Liver (tissue), 9 donors: ENCODE results near the gene CUTA. TPM values are rescaled to one million over a fixed set of nuclear protein-coding genes. Genes with fewer than 3 reads are reported as not detected.

Experiments
- DNase-seq: peaks from one replicate; pipeline ENCODE4 v3.0.0-alpha.2; 2017; ENCODE audit warnings: low spot score
- H3K27ac ChIP-seq, 2 donors: one replicate each; pipeline ENCODE4 v1.7.0; 2013; ENCODE audit warnings: inconsistent platforms in 2 of 2, low read length in 2 of 2, control low read depth in 1 of 2, low read depth in 1 of 2, mild to moderate bottlenecking in 1 of 2
- H3K27me3 ChIP-seq, 4 donors: one replicate each; pipeline versions ENCODE4 v1.6.1 to v1.7.0; 2013; ENCODE audit warnings: low read length in 3 of 4, inconsistent platforms in 1 of 4, mild to moderate bottlenecking in 1 of 4, moderate library complexity in 1 of 4; ENCODE audit not compliant: control insufficient read depth in 4 of 4, insufficient read depth in 4 of 4
- H3K36me3 ChIP-seq, 4 donors: one replicate each; pipeline versions ENCODE4 v1.6.1 to v1.7.0; 2013; ENCODE audit warnings: low read length in 3 of 4, mild to moderate bottlenecking in 3 of 4, low read depth in 1 of 4, moderate library complexity in 1 of 4; ENCODE audit not compliant: control insufficient read depth in 4 of 4, insufficient read depth in 3 of 4
- H3K4me1 ChIP-seq, 4 donors: one replicate each; pipeline versions ENCODE4 v1.6.1 to v1.7.0; 2013; ENCODE audit warnings: low read length in 3 of 4, mild to moderate bottlenecking in 3 of 4, moderate library complexity in 1 of 4; ENCODE audit not compliant: control insufficient read depth in 4 of 4, insufficient read depth in 4 of 4
- H3K4me3 ChIP-seq, 3 donors: one replicate each; pipeline versions ENCODE4 v1.6.1 to v1.7.0; 2013; ENCODE audit warnings: low read length in 3 of 3, control low read depth in 1 of 3, low read depth in 1 of 3, mild to moderate bottlenecking in 1 of 3
- H3K9ac ChIP-seq, 2 donors: one replicate each; pipeline ENCODE4 v1.7.0; 2013; ENCODE audit warnings: low read length in 2 of 2, mild to moderate bottlenecking in 2 of 2, moderate library complexity in 2 of 2, control low read depth in 1 of 2, low read depth in 1 of 2
- H3K9me3 ChIP-seq, 4 donors: one replicate each; pipeline versions ENCODE4 v1.6.1 to v1.7.0; 2013; ENCODE audit warnings: low read length in 3 of 4; ENCODE audit not compliant: control insufficient read depth in 4 of 4
- EGR1 ChIP-seq, 2 donors: IDR thresholded peaks; 2 replicates each; pipeline ENCODE4 v1.6.1; 2016 to 2018; ENCODE audit warnings: antibody characterized with exemption in 2 of 2, low read depth in 2 of 2
- FOXA1 ChIP-seq: IDR thresholded peaks from 2 replicates; pipeline ENCODE4 v1.6.1; 2016; ENCODE audit warnings: antibody characterized with exemption
- FOXA2 ChIP-seq: IDR thresholded peaks from 2 replicates; pipeline ENCODE4 v1.6.1; 2016; ENCODE audit warnings: antibody characterized with exemption
- GABPA ChIP-seq, 2 donors: IDR thresholded peaks in 1 of 2; conservative IDR thresholded peaks in 1 of 2; 2 replicates each; pipeline ENCODE4 v1.6.1; 2016; ENCODE audit warnings: antibody characterized with exemption in 2 of 2, mild to moderate bottlenecking in 1 of 2, moderate library complexity in 1 of 2
- HNF4A ChIP-seq, 2 donors: conservative IDR thresholded peaks; 2 replicates each; pipeline ENCODE4 v1.6.1; 2016; ENCODE audit warnings: antibody characterized with exemption in 2 of 2, mild to moderate bottlenecking in 2 of 2
- HNF4G ChIP-seq: IDR thresholded peaks from 2 replicates; pipeline ENCODE4 v1.6.1; 2016; ENCODE audit warnings: antibody characterized with exemption
- JUND ChIP-seq, 2 donors: IDR thresholded peaks; 2 replicates each; pipeline ENCODE4 v1.6.1; 2016; ENCODE audit warnings: antibody characterized with exemption in 2 of 2
- MAX ChIP-seq: IDR thresholded peaks from 2 replicates; pipeline ENCODE4 v1.6.1; 2016; ENCODE audit warnings: antibody characterized with exemption
- NR2F2 ChIP-seq: IDR thresholded peaks from 2 replicates; pipeline ENCODE4 v1.6.1; 2016; ENCODE audit warnings: antibody characterized with exemption
- RAD21 ChIP-seq, 2 donors: IDR thresholded peaks; 2 replicates each; pipeline ENCODE4 v1.6.1; 2016; ENCODE audit warnings: antibody characterized with exemption in 2 of 2, mild to moderate bottlenecking in 2 of 2
- REST ChIP-seq: IDR thresholded peaks from 2 replicates; pipeline ENCODE4 v1.6.1; 2016; ENCODE audit warnings: antibody characterized with exemption, mild to moderate bottlenecking
- RXRA ChIP-seq, 2 donors: IDR thresholded peaks; 2 replicates each; pipeline ENCODE4 v1.6.1; 2017 to 2018; ENCODE audit warnings: antibody characterized with exemption in 2 of 2, mild to moderate bottlenecking in 1 of 2
- SP1 ChIP-seq: IDR thresholded peaks from 2 replicates; pipeline ENCODE4 v1.6.1; 2018; ENCODE audit warnings: antibody characterized with exemption, mild to moderate bottlenecking
- TAF1 ChIP-seq: conservative IDR thresholded peaks from 2 replicates; pipeline ENCODE4 v1.6.1; 2016; ENCODE audit warnings: antibody characterized with exemption, mild to moderate bottlenecking
- YY1 ChIP-seq: IDR thresholded peaks from 2 replicates; pipeline ENCODE4 v1.6.1; 2016; ENCODE audit warnings: antibody characterized with exemption, mild to moderate bottlenecking
- ZBTB33 ChIP-seq: IDR thresholded peaks from 2 replicates; pipeline ENCODE4 v1.6.1; 2016; ENCODE audit warnings: antibody characterized with exemption
- WGBS: extraction: QIAGEN DNeasy Blood & Tissue Kit; methylation state at CpG from one replicate; pipeline ENCODE4 v1.1.7; 2013; 5-methylcytosine and 5-hydroxymethylcytosine counted together
- polyA plus RNA-seq, 2 donors: library from polyadenylated mRNA; stranded (reverse) in 1 of 2; unstranded in 1 of 2; fragments of 200-250 nt in 1 of 2; fragments of >200 nt in 1 of 2; fragmentation: Nextera tagmentation in 1 of 2; extraction: Ambion mirVana in 1 of 2; gene quantifications; one replicate each; pipeline versions ENCODE4 v1.2.1 to v1.2.3, GENCODE V29; 2013 to 2015
- total RNA-seq, 2 donors: library from RNA; depleted of rRNA; stranded (reverse); fragments of >200 nt; gene quantifications; one replicate each; pipeline ENCODE4 v1.2.3, GENCODE V29; 2014
- TF ChIP-seq, protein P1 (sequence below): IDR thresholded peaks from 2 replicates; pipeline ENCODE4 v1.6.1; 2016; ENCODE audit warnings: antibody characterized with exemption
- TF ChIP-seq, protein P2 (sequence below): fragments of 150-350 bp; IDR thresholded peaks from 2 replicates; pipeline ENCODE4 v1.5.1; 2017; ENCODE audit warnings: improper control_type of control experiment, low read depth, low read length; ENCODE audit not compliant: missing input control
- donor health status: healthy.
- donor health status: healthy.
- donor health status: healthy.
- donor health status: healthy.
- donor health status: healthy.

CUTA gene
- total and polyA plus RNA-seq, 4 donors, result 33.1 to 164 (median 93.2) TPM

GRCh38 chr6:33439956-33440648 lies 22.2 kb upstream of the CUTA start:
- TF ChIP-seq TAF1 (no peak), MAX (no peak), JUND (IDR thresholded peaks at IDR 0.05) (no peak), HNF4A (conservative IDR thresholded peaks at IDR 0.05) (no peak), FOXA2 (no peak), RXRA (IDR thresholded peaks at IDR 0.05) (no peak), NR2F2 (no peak)
- TF ChIP-seq, protein P1, sequence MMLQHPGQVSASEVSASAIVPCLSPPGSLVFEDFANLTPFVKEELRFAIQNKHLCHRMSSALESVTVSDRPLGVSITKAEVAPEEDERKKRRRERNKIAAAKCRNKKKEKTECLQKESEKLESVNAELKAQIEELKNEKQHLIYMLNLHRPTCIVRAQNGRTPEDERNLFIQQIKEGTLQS, result no peak
- TF ChIP-seq, protein P2, sequence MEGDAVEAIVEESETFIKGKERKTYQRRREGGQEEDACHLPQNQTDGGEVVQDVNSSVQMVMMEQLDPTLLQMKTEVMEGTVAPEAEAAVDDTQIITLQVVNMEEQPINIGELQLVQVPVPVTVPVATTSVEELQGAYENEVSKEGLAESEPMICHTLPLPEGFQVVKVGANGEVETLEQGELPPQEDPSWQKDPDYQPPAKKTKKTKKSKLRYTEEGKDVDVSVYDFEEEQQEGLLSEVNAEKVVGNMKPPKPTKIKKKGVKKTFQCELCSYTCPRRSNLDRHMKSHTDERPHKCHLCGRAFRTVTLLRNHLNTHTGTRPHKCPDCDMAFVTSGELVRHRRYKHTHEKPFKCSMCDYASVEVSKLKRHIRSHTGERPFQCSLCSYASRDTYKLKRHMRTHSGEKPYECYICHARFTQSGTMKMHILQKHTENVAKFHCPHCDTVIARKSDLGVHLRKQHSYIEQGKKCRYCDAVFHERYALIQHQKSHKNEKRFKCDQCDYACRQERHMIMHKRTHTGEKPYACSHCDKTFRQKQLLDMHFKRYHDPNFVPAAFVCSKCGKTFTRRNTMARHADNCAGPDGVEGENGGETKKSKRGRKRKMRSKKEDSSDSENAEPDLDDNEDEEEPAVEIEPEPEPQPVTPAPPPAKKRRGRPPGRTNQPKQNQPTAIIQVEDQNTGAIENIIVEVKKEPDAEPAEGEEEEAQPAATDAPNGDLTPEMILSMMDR, result no peak
- Histone ChIP-seq H3K27me3 (no peaks in the 10 kb centered on the region), H3K27ac (no peak overlapping the region), H3K36me3 (peaks cover 0 to 6% (median 1%) of the 10 kb centered on the region in 4 donors), H3K9me3 (no peaks in the 10 kb centered on the region), H3K4me3 (no peak overlapping the region), H3K9ac (no peak overlapping the region), H3K4me1 (no peaks in the 10 kb centered on the region)
- no peak for DNase-seq
- 88% methylated on average over 9 of the region's 9 CpGs for WGBS

DNA sequence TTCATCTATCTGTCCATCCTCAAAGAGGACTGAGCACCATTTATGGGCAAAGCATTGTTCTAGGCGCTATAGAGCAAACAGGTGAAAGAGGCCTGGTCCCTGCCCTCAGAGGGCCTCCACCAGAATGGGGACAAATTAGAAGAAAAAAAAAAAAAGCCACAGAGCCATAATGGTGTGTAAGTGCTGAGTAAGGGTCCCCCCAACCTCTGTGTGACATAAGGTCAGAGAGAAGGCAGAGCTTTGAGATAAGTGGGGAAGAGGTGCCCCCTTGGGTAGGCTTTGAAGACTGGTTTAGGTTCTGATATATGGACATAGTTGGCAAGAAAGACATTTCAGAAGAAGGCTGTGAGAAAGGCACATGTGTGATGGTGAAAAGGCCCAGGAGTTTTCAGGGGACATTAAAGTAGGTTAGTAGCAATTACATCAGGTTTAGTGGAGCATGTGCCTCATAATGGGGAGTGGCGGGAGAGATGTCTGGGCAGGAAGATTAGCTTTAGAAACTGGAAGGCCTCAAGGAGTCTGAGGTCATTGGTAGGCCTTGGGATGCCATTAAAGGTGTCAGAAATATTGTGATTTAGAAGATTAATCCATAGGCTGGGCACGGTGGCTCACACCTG lies 21.2 kb upstream of the CUTA start:
- TF ChIP-seq NR2F2, result no peak
- TF ChIP-seq EGR1 (IDR thresholded peaks at IDR 0.05; ENCODE audit: low read depth in 2 of 2), result no peak
- no peak for TF ChIP-seq RAD21 (IDR thresholded peaks at IDR 0.05)
- TF ChIP-seq GABPA (IDR thresholded peaks at IDR 0.05 in 1 of 2, conservative IDR thresholded peaks at IDR 0.05 in 1 of 2), result no peak
- TF ChIP-seq TAF1, result no peak
- TF ChIP-seq, protein P2, result no peak
- TF ChIP-seq HNF4G, result no peak
- no peak for TF ChIP-seq JUND (IDR thresholded peaks at IDR 0.05)
- TF ChIP-seq FOXA2, result no peak
- TF ChIP-seq YY1, result no peak
- TF ChIP-seq FOXA1, result no peak
- no peak for TF ChIP-seq RXRA (IDR thresholded peaks at IDR 0.05)
- no peak for TF ChIP-seq SP1
- TF ChIP-seq, protein P1, result no peak
- no peak for TF ChIP-seq ZBTB33
- TF ChIP-seq HNF4A (conservative IDR thresholded peaks at IDR 0.05), result no peak
- no peak for TF ChIP-seq MAX
- TF ChIP-seq REST, result no peak
- 99% methylated on average over 3 of the region's 3 CpGs for WGBS
- no peaks in the 10 kb centered on the region for H3K4me1 ChIP-seq
- H3K36me3 ChIP-seq, result peaks cover 0 to 6% (median 1%) of the 10 kb centered on the region in 4 donors
- no peaks in the 10 kb centered on the region for H3K27me3 ChIP-seq
- H3K9me3 ChIP-seq, result no peaks in the 10 kb centered on the region
- no peak overlapping the region for H3K4me3 ChIP-seq
- no peak overlapping the region for H3K27ac ChIP-seq
- H3K9ac ChIP-seq, result no peak overlapping the region
- DNase-seq, result no peak
